Liver (tissue), 9 donors: ENCODE data around the gene STK11IP. TPM values are rescaled to one million over a fixed set of nuclear protein-coding genes. Genes with fewer than 3 reads are reported as not detected.

Experiments
- DNase-seq: peaks from one replicate; pipeline ENCODE4 v3.0.0-alpha.2; 2017; ENCODE audit warnings: low spot score
- H3K27ac ChIP-seq, 2 donors: one replicate each; pipeline ENCODE4 v1.7.0; 2013; ENCODE audit warnings: inconsistent platforms in 2 of 2, low read length in 2 of 2, control low read depth in 1 of 2, low read depth in 1 of 2, mild to moderate bottlenecking in 1 of 2
- H3K27me3 ChIP-seq, 4 donors: one replicate each; pipeline versions ENCODE4 v1.6.1 to v1.7.0; 2013; ENCODE audit warnings: low read length in 3 of 4, inconsistent platforms in 1 of 4, mild to moderate bottlenecking in 1 of 4, moderate library complexity in 1 of 4; ENCODE audit not compliant: control insufficient read depth in 4 of 4, insufficient read depth in 4 of 4
- H3K36me3 ChIP-seq, 4 donors: one replicate each; pipeline versions ENCODE4 v1.6.1 to v1.7.0; 2013; ENCODE audit warnings: low read length in 3 of 4, mild to moderate bottlenecking in 3 of 4, low read depth in 1 of 4, moderate library complexity in 1 of 4; ENCODE audit not compliant: control insufficient read depth in 4 of 4, insufficient read depth in 3 of 4
- H3K4me1 ChIP-seq, 4 donors: one replicate each; pipeline versions ENCODE4 v1.6.1 to v1.7.0; 2013; ENCODE audit warnings: low read length in 3 of 4, mild to moderate bottlenecking in 3 of 4, moderate library complexity in 1 of 4; ENCODE audit not compliant: control insufficient read depth in 4 of 4, insufficient read depth in 4 of 4
- H3K4me3 ChIP-seq, 3 donors: one replicate each; pipeline versions ENCODE4 v1.6.1 to v1.7.0; 2013; ENCODE audit warnings: low read length in 3 of 3, control low read depth in 1 of 3, low read depth in 1 of 3, mild to moderate bottlenecking in 1 of 3
- H3K9ac ChIP-seq, 2 donors: one replicate each; pipeline ENCODE4 v1.7.0; 2013; ENCODE audit warnings: low read length in 2 of 2, mild to moderate bottlenecking in 2 of 2, moderate library complexity in 2 of 2, control low read depth in 1 of 2, low read depth in 1 of 2
- H3K9me3 ChIP-seq, 4 donors: one replicate each; pipeline versions ENCODE4 v1.6.1 to v1.7.0; 2013; ENCODE audit warnings: low read length in 3 of 4; ENCODE audit not compliant: control insufficient read depth in 4 of 4
- ATF3 ChIP-seq: IDR thresholded peaks from 2 replicates; pipeline ENCODE4 v1.6.1; 2016; ENCODE audit warnings: antibody characterized with exemption
- EGR1 ChIP-seq, 2 donors: IDR thresholded peaks; 2 replicates each; pipeline ENCODE4 v1.6.1; 2016 to 2018; ENCODE audit warnings: antibody characterized with exemption in 2 of 2, low read depth in 2 of 2
- FOXA1 ChIP-seq: IDR thresholded peaks from 2 replicates; pipeline ENCODE4 v1.6.1; 2016; ENCODE audit warnings: antibody characterized with exemption
- FOXA2 ChIP-seq: IDR thresholded peaks from 2 replicates; pipeline ENCODE4 v1.6.1; 2016; ENCODE audit warnings: antibody characterized with exemption
- GABPA ChIP-seq, 2 donors: IDR thresholded peaks in 1 of 2; conservative IDR thresholded peaks in 1 of 2; 2 replicates each; pipeline ENCODE4 v1.6.1; 2016; ENCODE audit warnings: antibody characterized with exemption in 2 of 2, mild to moderate bottlenecking in 1 of 2, moderate library complexity in 1 of 2
- HNF4A ChIP-seq, 2 donors: conservative IDR thresholded peaks; 2 replicates each; pipeline ENCODE4 v1.6.1; 2016; ENCODE audit warnings: antibody characterized with exemption in 2 of 2, mild to moderate bottlenecking in 2 of 2
- HNF4G ChIP-seq: IDR thresholded peaks from 2 replicates; pipeline ENCODE4 v1.6.1; 2016; ENCODE audit warnings: antibody characterized with exemption
- JUND ChIP-seq, 2 donors: IDR thresholded peaks; 2 replicates each; pipeline ENCODE4 v1.6.1; 2016; ENCODE audit warnings: antibody characterized with exemption in 2 of 2
- NR2F2 ChIP-seq: IDR thresholded peaks from 2 replicates; pipeline ENCODE4 v1.6.1; 2016; ENCODE audit warnings: antibody characterized with exemption
- RAD21 ChIP-seq, 2 donors: IDR thresholded peaks; 2 replicates each; pipeline ENCODE4 v1.6.1; 2016; ENCODE audit warnings: antibody characterized with exemption in 2 of 2, mild to moderate bottlenecking in 2 of 2
- RXRA ChIP-seq, 2 donors: IDR thresholded peaks; 2 replicates each; pipeline ENCODE4 v1.6.1; 2017 to 2018; ENCODE audit warnings: antibody characterized with exemption in 2 of 2, mild to moderate bottlenecking in 1 of 2
- SP1 ChIP-seq: IDR thresholded peaks from 2 replicates; pipeline ENCODE4 v1.6.1; 2018; ENCODE audit warnings: antibody characterized with exemption, mild to moderate bottlenecking
- WGBS: extraction: QIAGEN DNeasy Blood & Tissue Kit; methylation state at CpG from one replicate; pipeline ENCODE4 v1.1.7; 2013; 5-methylcytosine and 5-hydroxymethylcytosine counted together
- polyA plus RNA-seq, 2 donors: library from polyadenylated mRNA; stranded (reverse) in 1 of 2; unstranded in 1 of 2; fragments of 200-250 nt in 1 of 2; fragments of >200 nt in 1 of 2; fragmentation: Nextera tagmentation in 1 of 2; extraction: Ambion mirVana in 1 of 2; gene quantifications; one replicate each; pipeline versions ENCODE4 v1.2.1 to v1.2.3, GENCODE V29; 2013 to 2015
- total RNA-seq, 2 donors: library from RNA; depleted of rRNA; stranded (reverse); fragments of >200 nt; gene quantifications; one replicate each; pipeline ENCODE4 v1.2.3, GENCODE V29; 2014
- TF ChIP-seq, protein P1 (sequence below): IDR thresholded peaks from 2 replicates; pipeline ENCODE4 v1.6.1; 2016; ENCODE audit warnings: antibody characterized with exemption, mild to moderate bottlenecking
- TF ChIP-seq, protein P2 (sequence below): fragments of 150-350 bp; IDR thresholded peaks from 2 replicates; pipeline ENCODE4 v1.5.1; 2017; ENCODE audit warnings: improper control_type of control experiment, low read depth, low read length; ENCODE audit not compliant: missing input control
- TF ChIP-seq, protein P3 (sequence below): IDR thresholded peaks from 2 replicates; pipeline ENCODE4 v1.6.1; 2016; ENCODE audit warnings: antibody characterized with exemption
- TF ChIP-seq, protein P4 (sequence below): IDR thresholded peaks from 2 replicates; pipeline ENCODE4 v1.6.1; 2016; ENCODE audit warnings: antibody characterized with exemption
- donor health status: healthy.
- donor health status: healthy.
- donor health status: healthy.
- donor health status: healthy.
- donor health status: healthy.

STK11IP gene
- total and polyA plus RNA-seq, 4 donors, result 2.9 to 8.4 (median 6.4) TPM

DNA sequence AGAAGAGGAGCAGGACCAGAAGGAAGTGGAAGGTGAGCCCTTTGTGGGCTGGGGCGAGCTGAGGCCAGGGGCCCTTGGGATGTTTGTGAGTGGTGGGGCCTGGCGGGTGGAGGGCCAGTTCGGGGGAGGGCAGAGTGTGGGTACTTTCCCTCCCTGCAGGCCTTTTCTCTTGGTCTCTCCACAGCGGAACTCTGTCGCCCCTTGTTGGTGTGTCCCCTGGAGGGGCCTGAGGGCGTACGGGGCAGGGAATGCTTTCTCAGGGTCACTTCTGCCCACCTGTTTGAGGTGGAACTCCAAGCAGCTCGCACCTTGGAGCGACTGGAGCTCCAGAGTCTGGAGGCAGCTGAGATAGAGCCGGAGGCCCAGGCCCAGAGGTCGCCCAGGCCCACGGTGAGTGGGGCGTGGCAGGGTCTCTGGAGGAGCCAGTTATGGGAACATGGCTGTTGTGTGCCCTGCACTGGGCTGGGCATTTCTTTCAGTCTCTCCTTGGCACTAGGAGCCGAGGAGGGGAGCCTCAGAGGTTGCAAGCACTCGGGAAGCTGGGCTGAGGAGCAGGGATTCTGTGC lies 10.8 kb downstream of the STK11IP start:
- H3K9ac ChIP-seq, result no peak overlapping the region
- WGBS, result 89% methylated on average over 15 of the region's 15 CpGs
- peaks cover 9 to 41% (median 11%) of the 10 kb centered on the region in 4 donors for H3K36me3 ChIP-seq
- H3K27me3 ChIP-seq, result no peaks in the 10 kb centered on the region
- no peak overlapping the region for H3K4me3 ChIP-seq
- DNase-seq, result no peak
- H3K27ac ChIP-seq, result no peak overlapping the region
- no peaks in the 10 kb centered on the region for H3K4me1 ChIP-seq
- H3K9me3 ChIP-seq, result no peaks in the 10 kb centered on the region
- TF ChIP-seq ATF3, result no peak
- TF ChIP-seq, protein P1, sequence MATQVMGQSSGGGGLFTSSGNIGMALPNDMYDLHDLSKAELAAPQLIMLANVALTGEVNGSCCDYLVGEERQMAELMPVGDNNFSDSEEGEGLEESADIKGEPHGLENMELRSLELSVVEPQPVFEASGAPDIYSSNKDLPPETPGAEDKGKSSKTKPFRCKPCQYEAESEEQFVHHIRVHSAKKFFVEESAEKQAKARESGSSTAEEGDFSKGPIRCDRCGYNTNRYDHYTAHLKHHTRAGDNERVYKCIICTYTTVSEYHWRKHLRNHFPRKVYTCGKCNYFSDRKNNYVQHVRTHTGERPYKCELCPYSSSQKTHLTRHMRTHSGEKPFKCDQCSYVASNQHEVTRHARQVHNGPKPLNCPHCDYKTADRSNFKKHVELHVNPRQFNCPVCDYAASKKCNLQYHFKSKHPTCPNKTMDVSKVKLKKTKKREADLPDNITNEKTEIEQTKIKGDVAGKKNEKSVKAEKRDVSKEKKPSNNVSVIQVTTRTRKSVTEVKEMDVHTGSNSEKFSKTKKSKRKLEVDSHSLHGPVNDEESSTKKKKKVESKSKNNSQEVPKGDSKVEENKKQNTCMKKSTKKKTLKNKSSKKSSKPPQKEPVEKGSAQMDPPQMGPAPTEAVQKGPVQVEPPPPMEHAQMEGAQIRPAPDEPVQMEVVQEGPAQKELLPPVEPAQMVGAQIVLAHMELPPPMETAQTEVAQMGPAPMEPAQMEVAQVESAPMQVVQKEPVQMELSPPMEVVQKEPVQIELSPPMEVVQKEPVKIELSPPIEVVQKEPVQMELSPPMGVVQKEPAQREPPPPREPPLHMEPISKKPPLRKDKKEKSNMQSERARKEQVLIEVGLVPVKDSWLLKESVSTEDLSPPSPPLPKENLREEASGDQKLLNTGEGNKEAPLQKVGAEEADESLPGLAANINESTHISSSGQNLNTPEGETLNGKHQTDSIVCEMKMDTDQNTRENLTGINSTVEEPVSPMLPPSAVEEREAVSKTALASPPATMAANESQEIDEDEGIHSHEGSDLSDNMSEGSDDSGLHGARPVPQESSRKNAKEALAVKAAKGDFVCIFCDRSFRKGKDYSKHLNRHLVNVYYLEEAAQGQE, result no peak
- TF ChIP-seq RAD21 (IDR thresholded peaks at IDR 0.05), result no peak
- TF ChIP-seq RXRA (IDR thresholded peaks at IDR 0.05), result no peak
- TF ChIP-seq, protein P2, sequence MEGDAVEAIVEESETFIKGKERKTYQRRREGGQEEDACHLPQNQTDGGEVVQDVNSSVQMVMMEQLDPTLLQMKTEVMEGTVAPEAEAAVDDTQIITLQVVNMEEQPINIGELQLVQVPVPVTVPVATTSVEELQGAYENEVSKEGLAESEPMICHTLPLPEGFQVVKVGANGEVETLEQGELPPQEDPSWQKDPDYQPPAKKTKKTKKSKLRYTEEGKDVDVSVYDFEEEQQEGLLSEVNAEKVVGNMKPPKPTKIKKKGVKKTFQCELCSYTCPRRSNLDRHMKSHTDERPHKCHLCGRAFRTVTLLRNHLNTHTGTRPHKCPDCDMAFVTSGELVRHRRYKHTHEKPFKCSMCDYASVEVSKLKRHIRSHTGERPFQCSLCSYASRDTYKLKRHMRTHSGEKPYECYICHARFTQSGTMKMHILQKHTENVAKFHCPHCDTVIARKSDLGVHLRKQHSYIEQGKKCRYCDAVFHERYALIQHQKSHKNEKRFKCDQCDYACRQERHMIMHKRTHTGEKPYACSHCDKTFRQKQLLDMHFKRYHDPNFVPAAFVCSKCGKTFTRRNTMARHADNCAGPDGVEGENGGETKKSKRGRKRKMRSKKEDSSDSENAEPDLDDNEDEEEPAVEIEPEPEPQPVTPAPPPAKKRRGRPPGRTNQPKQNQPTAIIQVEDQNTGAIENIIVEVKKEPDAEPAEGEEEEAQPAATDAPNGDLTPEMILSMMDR, result no peak
- no peak for TF ChIP-seq FOXA1
- no peak for TF ChIP-seq FOXA2
- no peak for TF ChIP-seq NR2F2
- TF ChIP-seq, protein P3, sequence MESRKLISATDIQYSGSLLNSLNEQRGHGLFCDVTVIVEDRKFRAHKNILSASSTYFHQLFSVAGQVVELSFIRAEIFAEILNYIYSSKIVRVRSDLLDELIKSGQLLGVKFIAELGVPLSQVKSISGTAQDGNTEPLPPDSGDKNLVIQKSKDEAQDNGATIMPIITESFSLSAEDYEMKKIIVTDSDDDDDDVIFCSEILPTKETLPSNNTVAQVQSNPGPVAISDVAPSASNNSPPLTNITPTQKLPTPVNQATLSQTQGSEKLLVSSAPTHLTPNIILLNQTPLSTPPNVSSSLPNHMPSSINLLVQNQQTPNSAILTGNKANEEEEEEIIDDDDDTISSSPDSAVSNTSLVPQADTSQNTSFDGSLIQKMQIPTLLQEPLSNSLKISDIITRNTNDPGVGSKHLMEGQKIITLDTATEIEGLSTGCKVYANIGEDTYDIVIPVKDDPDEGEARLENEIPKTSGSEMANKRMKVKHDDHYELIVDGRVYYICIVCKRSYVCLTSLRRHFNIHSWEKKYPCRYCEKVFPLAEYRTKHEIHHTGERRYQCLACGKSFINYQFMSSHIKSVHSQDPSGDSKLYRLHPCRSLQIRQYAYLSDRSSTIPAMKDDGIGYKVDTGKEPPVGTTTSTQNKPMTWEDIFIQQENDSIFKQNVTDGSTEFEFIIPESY, result no peak
- TF ChIP-seq EGR1 (IDR thresholded peaks at IDR 0.05; ENCODE audit: low read depth in 2 of 2), result no peak

DNA sequence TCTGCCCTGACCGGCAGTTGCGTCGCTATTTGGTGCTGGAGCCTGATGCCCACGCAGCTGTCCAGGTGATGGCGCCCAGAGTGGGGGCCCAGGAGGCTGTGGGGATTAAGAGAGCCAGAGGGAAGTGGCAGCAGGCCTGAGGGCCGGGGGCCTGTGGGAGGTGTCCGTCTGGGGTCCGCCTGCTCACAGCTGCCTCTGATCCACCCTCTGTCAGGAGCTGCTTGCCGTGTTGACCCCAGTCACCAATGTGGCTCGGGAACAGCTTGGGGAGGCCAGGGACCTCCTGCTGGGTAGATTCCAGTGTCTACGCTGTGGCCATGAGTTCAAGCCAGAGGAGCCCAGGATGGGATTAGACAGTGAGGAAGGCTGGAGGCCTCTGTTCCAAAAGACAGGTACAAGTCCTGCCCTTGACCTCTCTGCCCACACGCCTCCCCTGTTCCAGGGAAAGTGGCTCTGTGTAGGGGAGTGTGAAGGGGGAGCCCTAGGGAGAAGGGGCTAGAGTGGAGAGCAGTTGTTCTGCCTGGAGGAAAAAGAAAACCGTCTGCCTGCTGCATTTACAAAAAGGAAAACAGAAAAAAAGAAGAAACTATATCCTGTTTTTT lies 11.6 kb downstream of the STK11IP start:
- H3K4me1 ChIP-seq, result no peaks in the 10 kb centered on the region
- no peaks in the 10 kb centered on the region for H3K27me3 ChIP-seq
- no peak overlapping the region for H3K9ac ChIP-seq
- DNase-seq, result no peak
- WGBS, result 94% methylated on average over 13 of the region's 13 CpGs
- TF ChIP-seq, protein P4, sequence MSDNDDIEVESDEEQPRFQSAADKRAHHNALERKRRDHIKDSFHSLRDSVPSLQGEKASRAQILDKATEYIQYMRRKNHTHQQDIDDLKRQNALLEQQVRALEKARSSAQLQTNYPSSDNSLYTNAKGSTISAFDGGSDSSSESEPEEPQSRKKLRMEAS, result no peak
- TF ChIP-seq EGR1 (IDR thresholded peaks at IDR 0.05; ENCODE audit: low read depth in 2 of 2) (no peak), FOXA2 (no peak), SP1 (no peak), HNF4A (conservative IDR thresholded peaks at IDR 0.05) (no peak), HNF4G (no peak), GABPA (IDR thresholded peaks at IDR 0.05 in 1 of 2, conservative IDR thresholded peaks at IDR 0.05 in 1 of 2) (no peak), JUND (IDR thresholded peaks at IDR 0.05) (no peak)
- TF ChIP-seq, protein P2, result no peak
- no peak overlapping the region for H3K27ac ChIP-seq
- no peak overlapping the region for H3K4me3 ChIP-seq
- peaks cover 9 to 37% (median 11%) of the 10 kb centered on the region in 4 donors for H3K36me3 ChIP-seq
- H3K9me3 ChIP-seq, result no peaks in the 10 kb centered on the region
